DOHH2 (cell line): ENCODE data around the gene ZNF276.
"Not testable (repeated sequence)": the region's sequence is repeated elsewhere in the genome, so short reads cannot be mapped to it uniquely, and the experiment has no call there.

Experiments
- H3F3A ChIP-seq: fragments of 200-600 bp; sonication (generic), shearing (Covaris generic); 2 replicates; pipeline ENCODE4 v1.6.0; 2016; ENCODE audit warnings: antibody characterized with exemption, mild to moderate bottlenecking; ENCODE audit not compliant: control insufficient read depth, insufficient read depth
- H3K27ac ChIP-seq: fragments of 200-600 bp; sonication (generic); 2 replicates; pipeline ENCODE4 v1.5.1; 2014; ENCODE audit warnings: low read depth, mild to moderate bottlenecking, low read length, moderate library complexity
- H3K27me3 ChIP-seq: fragments of 200-600 bp; sonication (generic); 2 replicates; pipeline ENCODE4 v1.6.1; 2014; ENCODE audit warnings: mild to moderate bottlenecking, low read length, mixed read lengths; ENCODE audit not compliant: control insufficient read depth
- H3K36me3 ChIP-seq: fragments of 200-600 bp; sonication (generic); 2 replicates; pipeline ENCODE4 v1.6.1; 2014; ENCODE audit warnings: mild to moderate bottlenecking, low read length, moderate library complexity, mixed read lengths; ENCODE audit not compliant: control insufficient read depth
- H3K4me1 ChIP-seq: fragments of 200-600 bp; sonication (generic); 2 replicates; pipeline ENCODE4 v1.6.1; 2014; ENCODE audit warnings: mild to moderate bottlenecking, low read length, mixed read lengths; ENCODE audit not compliant: control insufficient read depth
- H3K4me2 ChIP-seq: fragments of 200-600 bp; sonication (generic); 2 replicates; pipeline ENCODE4 v1.6.0; 2014; ENCODE audit warnings: mild to moderate bottlenecking, low read length, moderate library complexity
- H3K4me3 ChIP-seq: fragments of 200-600 bp; sonication (generic); 2 replicates; pipeline ENCODE4 v1.5.1; 2014; ENCODE audit warnings: mild to moderate bottlenecking, low read length, mixed read lengths
- H3K79me2 ChIP-seq: fragments of 200-600 bp; sonication (generic); 2 replicates; pipeline ENCODE4 v1.6.1; 2014; ENCODE audit warnings: mild to moderate bottlenecking, low read length, mixed read lengths; ENCODE audit not compliant: control insufficient read depth
- H3K9me2 ChIP-seq: fragments of 200-600 bp; sonication (generic); replicated peaks from 2 replicates; pipeline ENCODE4 v1.6.1; 2014; ENCODE audit warnings: mild to moderate bottlenecking, low read length, mixed read lengths; ENCODE audit not compliant: control insufficient read depth
- H3K9me3 ChIP-seq: fragments of 200-600 bp; sonication (generic); 2 replicates; pipeline ENCODE4 v1.6.1; 2014; ENCODE audit warnings: antibody characterized with exemption, low read length, mixed read lengths; ENCODE audit not compliant: control insufficient read depth, insufficient read depth
- H4K20me1 ChIP-seq: fragments of 200-600 bp; sonication (generic); 2 replicates; pipeline ENCODE4 v1.6.0; 2014; ENCODE audit warnings: low read depth, mild to moderate bottlenecking, antibody characterized with exemption, low read length, moderate library complexity; ENCODE audit not compliant: control insufficient read depth, insufficient read depth
- EZH2phosphoT487 ChIP-seq: fragments of 200-600 bp; sonication (generic); IDR thresholded peaks from 2 replicates; pipeline ENCODE4 v1.6.1; 2017; ENCODE audit warnings: borderline replicate concordance, mild to moderate bottlenecking, antibody characterized with exemption, low read length, moderate library complexity, mixed read lengths
- TF ChIP-seq, protein P1 (sequence below): fragments of 200-600 bp; sonication (generic); IDR thresholded peaks from one replicate; pipeline ENCODE4 v1.5.1; 2014; ENCODE audit warnings: antibody characterized with exemption, mild to moderate bottlenecking, low read depth, low read length; ENCODE audit not compliant: poor library complexity, severe bottlenecking

Gene ZNF276

DNA sequence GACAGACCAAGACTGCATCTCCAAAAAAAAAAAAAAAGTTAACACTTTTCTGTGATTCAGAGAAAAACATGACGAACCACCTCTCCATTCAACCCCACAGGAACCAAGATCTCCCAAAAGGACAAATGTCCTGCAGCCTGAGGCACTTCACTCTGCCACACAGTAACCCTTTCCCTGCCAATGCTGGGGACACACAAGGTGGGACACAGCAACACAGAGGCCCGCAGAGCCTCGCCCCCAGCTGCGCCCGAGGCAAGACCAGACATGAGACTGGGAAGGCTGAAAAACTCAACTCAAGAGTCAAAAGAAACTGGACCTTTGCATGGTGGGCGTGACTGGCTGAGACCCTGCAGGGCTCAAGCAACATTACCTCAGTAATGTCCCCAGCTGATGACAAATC, 61.2 kb downstream of the ZNF276 start:
- H3K36me3 ChIP-seq: peaks cover 87% of the 10 kb centered on the region
- no peak for TF ChIP-seq EZH2phosphoT487
- TF ChIP-seq, protein P1, sequence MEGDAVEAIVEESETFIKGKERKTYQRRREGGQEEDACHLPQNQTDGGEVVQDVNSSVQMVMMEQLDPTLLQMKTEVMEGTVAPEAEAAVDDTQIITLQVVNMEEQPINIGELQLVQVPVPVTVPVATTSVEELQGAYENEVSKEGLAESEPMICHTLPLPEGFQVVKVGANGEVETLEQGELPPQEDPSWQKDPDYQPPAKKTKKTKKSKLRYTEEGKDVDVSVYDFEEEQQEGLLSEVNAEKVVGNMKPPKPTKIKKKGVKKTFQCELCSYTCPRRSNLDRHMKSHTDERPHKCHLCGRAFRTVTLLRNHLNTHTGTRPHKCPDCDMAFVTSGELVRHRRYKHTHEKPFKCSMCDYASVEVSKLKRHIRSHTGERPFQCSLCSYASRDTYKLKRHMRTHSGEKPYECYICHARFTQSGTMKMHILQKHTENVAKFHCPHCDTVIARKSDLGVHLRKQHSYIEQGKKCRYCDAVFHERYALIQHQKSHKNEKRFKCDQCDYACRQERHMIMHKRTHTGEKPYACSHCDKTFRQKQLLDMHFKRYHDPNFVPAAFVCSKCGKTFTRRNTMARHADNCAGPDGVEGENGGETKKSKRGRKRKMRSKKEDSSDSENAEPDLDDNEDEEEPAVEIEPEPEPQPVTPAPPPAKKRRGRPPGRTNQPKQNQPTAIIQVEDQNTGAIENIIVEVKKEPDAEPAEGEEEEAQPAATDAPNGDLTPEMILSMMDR: no peak
- no peaks in the 10 kb centered on the region; the same call in 1 of the 2 replicates for H3F3A ChIP-seq
- H3K4me3 ChIP-seq: no peak overlapping the region
- H3K27me3 ChIP-seq: no peaks in the 10 kb centered on the region
- H3K4me1 ChIP-seq: no peaks in the 10 kb centered on the region
- H3K4me2 ChIP-seq: no peak overlapping the region
- no peaks in the 10 kb centered on the region for H4K20me1 ChIP-seq
- H3K9me2 ChIP-seq: no peaks in the 10 kb centered on the region
- H3K79me2 ChIP-seq: peaks cover 14% of the 10 kb centered on the region
- H3K27ac ChIP-seq: no peak overlapping the region
- H3K9me3 ChIP-seq: no peaks in the 10 kb centered on the region

DNA sequence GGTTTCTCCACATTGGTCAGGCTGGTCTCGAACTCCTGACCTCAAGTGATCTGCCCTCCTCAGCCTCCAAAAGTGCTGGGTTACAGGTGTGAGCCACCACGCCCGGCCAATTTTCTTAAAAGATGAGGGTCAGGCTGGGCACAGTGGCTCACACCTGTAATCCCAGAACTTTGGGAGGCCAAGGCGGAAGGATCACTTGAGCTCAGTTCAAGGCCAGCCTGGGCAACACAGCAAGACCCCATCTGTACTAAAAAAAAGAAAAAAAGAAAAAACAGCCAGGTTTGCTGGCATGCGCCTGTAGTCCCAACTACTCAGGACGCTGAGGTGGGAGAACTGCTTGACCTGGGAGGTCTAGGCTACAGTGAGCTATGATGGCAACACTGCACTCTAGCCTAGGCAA, 62.6 kb downstream of the ZNF276 start:
- H3F3A ChIP-seq, H3K27ac ChIP-seq, H3K4me1 ChIP-seq, H3K4me2 ChIP-seq, H3K4me3 ChIP-seq, H3K27me3 ChIP-seq, H4K20me1 ChIP-seq, H3K9me2 ChIP-seq, H3K9me3 ChIP-seq: not testable (repeated sequence)
- peaks cover 26% of the 10 kb centered on the region for H3K79me2 ChIP-seq
- peaks cover 89% of the 10 kb centered on the region for H3K36me3 ChIP-seq

DNA sequence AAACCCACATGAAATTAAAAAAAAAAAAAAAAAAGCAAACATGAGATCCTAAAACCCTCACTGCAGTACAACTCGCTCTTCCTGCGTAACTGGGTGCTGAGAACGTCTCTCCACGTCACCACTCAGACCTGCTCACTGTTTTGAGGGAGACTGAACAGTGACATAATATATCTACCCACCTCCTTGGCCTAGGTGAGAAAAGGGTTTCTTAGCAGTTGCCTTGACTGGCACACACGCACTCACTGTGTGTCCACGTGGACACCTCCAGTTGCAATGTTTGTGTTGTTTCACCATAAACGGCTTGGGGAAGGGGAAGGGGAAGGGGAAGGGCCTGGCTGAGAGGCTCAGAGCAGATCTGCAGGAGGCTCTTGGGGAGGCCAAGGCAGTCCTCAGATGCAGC, 63.1 kb downstream of the ZNF276 start:
- H3F3A ChIP-seq: no peaks in the 10 kb centered on the region; the same call in 1 of the 2 replicates
- no peaks in the 10 kb centered on the region for H3K9me3 ChIP-seq

DNA sequence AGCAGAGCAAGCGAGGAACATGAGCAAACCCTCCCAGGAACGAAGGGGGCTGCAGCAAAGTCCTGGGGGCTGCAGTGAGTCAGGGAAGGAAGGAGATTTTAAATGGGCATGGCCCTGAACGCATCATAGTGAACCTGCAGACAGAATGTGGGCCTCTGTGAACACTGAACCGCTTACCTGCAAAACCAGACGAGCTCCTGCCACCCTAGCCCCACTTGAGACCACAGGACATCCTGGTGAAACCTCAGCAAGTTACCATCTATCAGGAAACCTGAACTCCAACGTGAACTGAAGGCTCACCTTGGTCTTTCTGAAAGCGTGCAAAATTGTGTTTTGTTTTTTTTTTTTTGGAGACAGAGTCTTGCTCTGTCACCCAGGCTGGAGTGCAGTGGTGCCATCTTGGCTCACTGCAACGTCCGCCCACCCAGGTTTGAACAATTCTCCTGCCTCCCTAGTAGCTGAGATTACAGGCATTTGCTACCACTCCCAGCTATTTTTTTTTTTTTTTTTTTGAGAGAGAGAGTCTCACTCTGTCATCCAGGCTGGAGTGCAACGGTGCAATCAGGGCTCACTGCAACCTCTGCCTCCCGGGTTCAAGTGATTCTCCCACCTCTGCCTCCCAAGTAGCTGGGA, 64.3 kb downstream of the ZNF276 start:
- Histone ChIP-seq H3K27ac (no peak overlapping the region), H3K4me3 (no peak overlapping the region), H3K4me2 (no peak overlapping the region), H3F3A (no peaks in the 10 kb centered on the region; the same call in 1 of the 2 replicates), H3K4me1 (no peaks in the 10 kb centered on the region), H3K36me3 (peaks cover 86% of the 10 kb centered on the region), H4K20me1 (peaks cover 4% of the 10 kb centered on the region; the same call in 1 of the 2 replicates), H3K9me3 (no peaks in the 10 kb centered on the region), H3K79me2 (peaks cover 37% of the 10 kb centered on the region), H3K27me3 (no peaks in the 10 kb centered on the region), H3K9me2 (no peaks in the 10 kb centered on the region)
- TF ChIP-seq, protein P1: no peak
- no peak for TF ChIP-seq EZH2phosphoT487

More for the DNA sequence above, 63.1 kb downstream of the ZNF276 start:
- Histone ChIP-seq H3K27ac (no peak overlapping the region), H3K36me3 (peaks cover 89% of the 10 kb centered on the region), H3K79me2 (peaks cover 30% of the 10 kb centered on the region), H3K4me1 (no peaks in the 10 kb centered on the region), H4K20me1 (peaks cover under 1% of the 10 kb centered on the region; the same call in 1 of the 2 replicates), H3K4me2 (no peak overlapping the region), H3K4me3 (no peak overlapping the region), H3K9me2 (no peaks in the 10 kb centered on the region), H3K27me3 (no peaks in the 10 kb centered on the region)
- TF ChIP-seq EZH2phosphoT487: no peak
- TF ChIP-seq, protein P1: no peak
